Spleen (tissue), 7 donors: ENCODE results near the gene PTPN4.

Experiments
- CTCF ChIP-seq, 11 experiments: fragments of 200-600 bp in 7 of 11; fragments of 450-650 bp in 4 of 11; sonication (generic) in 4 of 11; IDR thresholded peaks in 8 of 11; conservative IDR thresholded peaks in 3 of 11; 1 replicate in 7 of 11; 2 replicates in 4 of 11; pipeline versions ENCODE4 v1.4.0 to v1.8.0; 2016 to 2021; ENCODE audit warnings: antibody characterized with exemption in 11 of 11, inconsistent platforms in 4 of 11, mild to moderate bottlenecking in 1 of 11
- POLR2A ChIP-seq, 3 donors: fragments of 450-650 bp; IDR thresholded peaks; one replicate each; pipeline ENCODE4 v1.5.1; 2017; ENCODE audit warnings: antibody characterized with exemption in 3 of 3, mild to moderate bottlenecking in 1 of 3
- POLR2AphosphoS5 ChIP-seq, 3 donors: sonication (generic); formaldehyde crosslinking; IDR thresholded peaks; one replicate each; pipeline ENCODE4 v1.5.1; 2017; ENCODE audit warnings: antibody characterized with exemption in 3 of 3
- donor health status: DM: no; HTN: no; CAD: no; lungs with moderate emphysema.
- donor health status: DM: no; HTN: no; CAD: no.
- donor health status: DM: no; HTN: no; CAD: no.

GRCh38 chr2:119837350-119837749 is 77.6 kb downstream of the PTPN4 start:
- TF ChIP-seq CTCF (IDR thresholded peaks at IDR 0.05 in 8 of 11, conservative IDR thresholded peaks at IDR 0.05 in 3 of 11) (no peak), POLR2AphosphoS5 (IDR thresholded peaks at IDR 0.05) (no peak), POLR2A (IDR thresholded peaks at IDR 0.05) (no peak)
